PC-3 (cell line): Measurements from ENCODE around the gene KDSR. TPM values are rescaled to one million over a fixed set of nuclear protein-coding genes. Genes with fewer than 3 reads are reported as not detected.

Experiments used
- ATAC-seq: fragments of 200-7000 bp; cut with Tn5 transposase; 2 replicates; pipeline ENCODE4 v1.9.1; 2020; ENCODE audit warnings: mild to moderate bottlenecking, moderate library complexity
- BruUV-seq: library from RNA; stranded (reverse); fragments of 400-500 nt; replicated peaks from 2 replicates; lab custom pipeline; 2021; lab: Mats Ljungman, UMichigan
- CTCF ChIA-PET: fragments of 300-600 bp; sonication (Branson Sonifier 250); formaldehyde crosslinking; loops from one replicate; lab custom pipeline; 2022; ENCODE audit warnings: antibody characterized with exemption; lab: Charles Lee
- POLR2A ChIA-PET: fragments of 300-600 bp; sonication (Branson Sonifier 250); formaldehyde crosslinking; loops from one replicate; lab custom pipeline; 2022; ENCODE audit warnings: antibody characterized with exemption; ENCODE audit not compliant: unreplicated experiment; lab: Charles Lee
- DNase-seq: peaks from one replicate; pipeline ENCODE4 v3.0.0-alpha.2; 2015
- H2AFZ ChIP-seq: fragments of 300-600 bp; sonication (generic); 2 replicates; pipeline ENCODE4 v1.6.0; 2016; ENCODE audit warnings: antibody characterized with exemption, low read length
- H3F3A ChIP-seq: fragments of 300-600 bp; sonication (generic); one replicate; pipeline ENCODE4 v1.6.0; 2017; ENCODE audit warnings: antibody characterized with exemption, low read length, control low read depth, mild to moderate bottlenecking; ENCODE audit not compliant: unreplicated experiment
- H3K27ac ChIP-seq: fragments of 300-600 bp; sonication (generic); 2 replicates; pipeline ENCODE4 v1.5.1; 2016; ENCODE audit warnings: mild to moderate bottlenecking, low read length
- H3K27me3 ChIP-seq: fragments of 300-600 bp; sonication (generic); 2 replicates; pipeline ENCODE4 v1.6.1; 2016; ENCODE audit warnings: low read length, mixed read lengths
- H3K36me3 ChIP-seq: fragments of 300-600 bp; sonication (generic); 2 replicates; pipeline ENCODE4 v1.6.1; 2016; ENCODE audit warnings: low read depth, mixed run types, low read length, mixed read lengths
- H3K4me1 ChIP-seq: fragments of 300-600 bp; sonication (generic); 2 replicates; pipeline ENCODE4 v1.5.1; 2016; ENCODE audit warnings: low read length; ENCODE audit not compliant: insufficient read depth
- H3K4me2 ChIP-seq: fragments of 300-600 bp; sonication (generic); 2 replicates; pipeline ENCODE4 v1.6.0; 2016; ENCODE audit warnings: low read length
- H3K4me3 ChIP-seq: fragments of 300-600 bp; sonication (generic); 2 replicates; pipeline ENCODE4 v1.5.1; 2016; ENCODE audit warnings: mild to moderate bottlenecking, low read length, mixed read lengths
- H3K79me2 ChIP-seq: fragments of 300-600 bp; sonication (generic); 2 replicates; pipeline ENCODE4 v1.6.1; 2017; ENCODE audit warnings: low read length, mixed read lengths
- H3K9ac ChIP-seq: fragments of 300-600 bp; sonication (generic); 2 replicates; pipeline ENCODE4 v1.6.0; 2016; ENCODE audit warnings: mild to moderate bottlenecking, low read length
- H3K9me2 ChIP-seq: fragments of 300-600 bp; sonication (generic); replicated peaks from 2 replicates; pipeline ENCODE4 v1.6.1; 2016; ENCODE audit warnings: mixed run types, low read length, mixed read lengths
- H3K9me3 ChIP-seq: fragments of 300-600 bp; sonication (generic); 2 replicates; pipeline ENCODE4 v1.6.1; 2016; ENCODE audit warnings: low read length, mixed read lengths
- H4K20me1 ChIP-seq: fragments of 300-600 bp; sonication (generic); 2 replicates; pipeline ENCODE4 v1.6.1; 2016; ENCODE audit warnings: low read length, mixed read lengths
- EZH2 ChIP-seq: fragments of 300-600 bp; sonication (generic); IDR thresholded peaks from one replicate; pipeline ENCODE4 v1.6.1; 2017; ENCODE audit warnings: antibody characterized with exemption, mild to moderate bottlenecking, low read length; ENCODE audit not compliant: unreplicated experiment
- EZH2phosphoT487 ChIP-seq: fragments of 300-600 bp; sonication (generic); IDR thresholded peaks from 2 replicates; pipeline ENCODE4 v1.6.1; 2018; ENCODE audit warnings: mild to moderate bottlenecking, antibody characterized with exemption, low read length, borderline replicate concordance
- intact Hi-C: fragments of 100-400 bp; cut with micrococcal nuclease; formaldehyde crosslinking; loops from 2 replicates; pipeline ENCODE4 v1.9.0; 2023
- total RNA-seq: library from RNA; depleted of rRNA; stranded (reverse); fragments of >200 nt; gene quantifications from 2 replicates; pipeline ENCODE4 v1.2.3, GENCODE V29; 2014
- TF ChIP-seq, protein P1 (sequence below): fragments of 300-600 bp; sonication (generic); conservative IDR thresholded peaks from 2 replicates; pipeline ENCODE4 v1.5.1; 2017; ENCODE audit warnings: antibody characterized with exemption, low read depth, mild to moderate bottlenecking, low read length

Gene KDSR
- total RNA-seq, 1 experiment from 2014 or later = 16.1 TPM

DNA sequence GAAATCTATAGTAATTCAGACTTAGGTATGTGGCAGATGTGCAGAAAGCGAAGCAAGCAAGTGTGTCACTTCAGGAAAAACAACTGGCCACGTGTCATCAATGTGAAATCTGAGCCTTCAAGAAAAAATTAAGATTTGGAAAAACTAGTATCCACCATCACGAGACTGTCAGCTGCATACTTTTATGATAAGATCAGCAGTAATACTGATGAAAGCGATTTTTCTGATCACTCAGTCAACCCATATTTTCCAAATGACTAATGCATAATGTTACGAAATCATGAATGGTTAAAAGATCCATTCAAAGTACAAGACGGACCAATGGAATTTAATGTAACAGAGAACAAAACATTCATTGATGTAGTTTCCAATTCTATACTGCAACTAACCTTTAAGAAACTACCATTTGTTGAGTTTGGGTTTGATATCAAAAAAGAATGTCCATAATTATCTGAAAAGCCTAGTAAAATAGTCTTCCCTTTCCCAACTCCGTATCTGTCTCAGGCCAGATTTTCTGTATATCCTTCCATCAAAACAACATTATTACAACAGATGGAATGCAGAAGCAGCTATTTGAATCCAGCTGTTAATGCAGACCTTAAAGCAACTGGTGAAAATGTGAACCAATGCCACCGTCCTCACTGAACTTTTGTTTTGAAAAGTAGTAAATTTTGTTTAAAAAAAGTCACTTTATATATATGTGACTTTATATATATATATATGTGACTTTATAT is 30.5 kb downstream of the KDSR start:
- CTCF ChIA-PET = no interaction called here
- H3K9ac ChIP-seq = no peak overlapping the region
- intact Hi-C loops = no loop called here

DNA sequence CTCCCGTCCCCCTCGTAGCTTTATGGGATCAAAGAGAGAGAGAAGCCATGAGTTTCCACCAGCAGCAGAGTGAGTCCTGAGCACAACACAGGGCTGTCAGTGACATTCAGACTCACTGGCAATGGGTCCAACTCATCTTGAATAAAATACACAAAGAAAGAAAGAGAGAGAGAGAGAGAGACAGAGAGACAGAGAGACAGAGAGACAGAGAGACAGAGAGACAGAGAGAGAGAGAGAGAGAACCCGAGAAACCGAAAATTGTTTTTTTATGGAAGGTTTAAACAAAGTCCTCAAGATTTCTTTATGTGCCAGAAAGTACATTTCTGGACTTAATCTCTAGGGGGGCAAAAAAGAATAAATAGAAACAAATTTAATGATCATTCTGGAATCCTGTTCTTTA is 35.9 kb downstream of the KDSR start:
- Histone ChIP-seq H3K9me2 (no peaks in the 10 kb centered on the region), H3K36me3 (peaks cover 11% of the 10 kb centered on the region; the same call in 1 of the 2 replicates), H3F3A (no peaks in the 10 kb centered on the region), H3K9me3 (no peaks in the 10 kb centered on the region), H4K20me1 (no peaks in the 10 kb centered on the region), H3K9ac (no peak overlapping the region), H2AFZ (no peak overlapping the region), H3K4me1 (peaks cover 6% of the 10 kb centered on the region), H3K27ac (no peak overlapping the region), H3K79me2 (no peaks in the 10 kb centered on the region), H3K4me3 (no peak overlapping the region), H3K27me3 (no peaks in the 10 kb centered on the region), H3K4me2 (no peak overlapping the region)
- ChIA-PET POLR2A (no interaction called here), CTCF (no interaction called here)
- intact Hi-C loops = no loop called here
- BruUV-seq = no TSS peak
- ATAC-seq (no peak), DNase-seq (no peak)
- TF ChIP-seq EZH2 = no peak
- TF ChIP-seq EZH2phosphoT487 = no peak
- TF ChIP-seq, protein P1, sequence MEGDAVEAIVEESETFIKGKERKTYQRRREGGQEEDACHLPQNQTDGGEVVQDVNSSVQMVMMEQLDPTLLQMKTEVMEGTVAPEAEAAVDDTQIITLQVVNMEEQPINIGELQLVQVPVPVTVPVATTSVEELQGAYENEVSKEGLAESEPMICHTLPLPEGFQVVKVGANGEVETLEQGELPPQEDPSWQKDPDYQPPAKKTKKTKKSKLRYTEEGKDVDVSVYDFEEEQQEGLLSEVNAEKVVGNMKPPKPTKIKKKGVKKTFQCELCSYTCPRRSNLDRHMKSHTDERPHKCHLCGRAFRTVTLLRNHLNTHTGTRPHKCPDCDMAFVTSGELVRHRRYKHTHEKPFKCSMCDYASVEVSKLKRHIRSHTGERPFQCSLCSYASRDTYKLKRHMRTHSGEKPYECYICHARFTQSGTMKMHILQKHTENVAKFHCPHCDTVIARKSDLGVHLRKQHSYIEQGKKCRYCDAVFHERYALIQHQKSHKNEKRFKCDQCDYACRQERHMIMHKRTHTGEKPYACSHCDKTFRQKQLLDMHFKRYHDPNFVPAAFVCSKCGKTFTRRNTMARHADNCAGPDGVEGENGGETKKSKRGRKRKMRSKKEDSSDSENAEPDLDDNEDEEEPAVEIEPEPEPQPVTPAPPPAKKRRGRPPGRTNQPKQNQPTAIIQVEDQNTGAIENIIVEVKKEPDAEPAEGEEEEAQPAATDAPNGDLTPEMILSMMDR = no peak

More for the DNA sequence above, 30.5 kb downstream of the KDSR start:
- no peak overlapping the region for H2AFZ ChIP-seq
- peak overlapping the region; percentile 44 for H3K4me2 ChIP-seq
- peak; percentile 49 for ATAC-seq
- H3K79me2 ChIP-seq = no peaks in the 10 kb centered on the region
- POLR2A ChIA-PET = interaction anchor here (0.6 kb wide), 1 partner anchor 10 kb away, joined by 10 read pairs; no protein-coding TSS in a partner anchor
- H4K20me1 ChIP-seq = no peaks in the 10 kb centered on the region
- BruUV-seq = no TSS peak
- H3K9me3 ChIP-seq = no peaks in the 10 kb centered on the region
- peaks cover 14% of the 10 kb centered on the region for H3K4me1 ChIP-seq
- no peak overlapping the region for H3K4me3 ChIP-seq
- H3K27me3 ChIP-seq = no peaks in the 10 kb centered on the region
- peaks cover 23% of the 10 kb centered on the region; the same call in 1 of the 2 replicates for H3K36me3 ChIP-seq
- TF ChIP-seq, protein P1 = no peak
- TF ChIP-seq EZH2 = no peak
- TF ChIP-seq EZH2phosphoT487 = no peak
- H3K27ac ChIP-seq = peak overlapping the region; percentile 36; the same call in 1 of the 2 replicates
- H3K9me2 ChIP-seq = no peaks in the 10 kb centered on the region
- H3F3A ChIP-seq = no peaks in the 10 kb centered on the region
- DNase-seq = peak; percentile 93
